Natural killer cell (primary cell): Measurements from ENCODE around the gene SEC22C. TPM values are rescaled to one million over a fixed set of nuclear protein-coding genes. Genes with fewer than 3 reads are reported as not detected.

ENCODE experiments used
- ATAC-seq, 3 donors: fragments of 150-1000 bp in 2 of 3; fragments of 200-7000 bp in 1 of 3; cut with Tn5 transposase; 1 replicate in 1 of 3; 2 replicates in 2 of 3; pipeline ENCODE4 v1.10.0; 2021; ENCODE audit warnings: mild to moderate bottlenecking in 2 of 3, moderate library complexity in 2 of 3
- DNase-seq, 2 donors: peaks; one replicate each; pipeline versions ENCODE4 v3.0.0 to v3.0.0-alpha.2; 2013 to 2021; ENCODE audit warnings: mixed read lengths in 1 of 2
- H3K27ac ChIP-seq: one replicate; pipeline ENCODE4 v1.5.1; 2013; ENCODE audit warnings: mild to moderate bottlenecking, low read length
- H3K27me3 ChIP-seq: one replicate; pipeline ENCODE4 v1.6.1; 2013; ENCODE audit warnings: low read length; ENCODE audit not compliant: control insufficient read depth, insufficient read depth
- H3K36me3 ChIP-seq: one replicate; pipeline ENCODE4 v1.6.1; 2013; ENCODE audit warnings: low read length; ENCODE audit not compliant: control insufficient read depth, insufficient read depth
- H3K4me1 ChIP-seq: one replicate; pipeline ENCODE4 v1.6.1; 2013; ENCODE audit warnings: low read length; ENCODE audit not compliant: control insufficient read depth, insufficient read depth
- H3K4me3 ChIP-seq: one replicate; pipeline ENCODE4 v1.5.1; 2013; ENCODE audit warnings: low read length
- H3K9me3 ChIP-seq: one replicate; pipeline ENCODE4 v1.6.1; 2013; ENCODE audit warnings: low read length; ENCODE audit not compliant: control insufficient read depth, insufficient read depth
- H3K27ac Mint-ChIP-seq, 2 donors: one replicate each; pipeline ENCODE4 v1.8.0; 2022; ENCODE audit warnings: mild to moderate bottlenecking in 2 of 2, mixed read lengths in 2 of 2, moderate library complexity in 1 of 2
- H3K27me3 Mint-ChIP-seq, 2 donors: one replicate each; pipeline ENCODE4 v1.8.0; 2022; ENCODE audit warnings: low read depth in 2 of 2, mixed read lengths in 2 of 2
- H3K36me3 Mint-ChIP-seq: one replicate; pipeline ENCODE4 v1.8.0; 2022; ENCODE audit warnings: mixed read lengths
- H3K4me1 Mint-ChIP-seq, 2 donors: one replicate each; pipeline ENCODE4 v1.8.0; 2022; ENCODE audit warnings: mixed read lengths in 2 of 2
- H3K4me3 Mint-ChIP-seq: one replicate; pipeline ENCODE4 v1.8.0; 2022; ENCODE audit warnings: mild to moderate bottlenecking, moderate library complexity, mixed read lengths
- H3K9me3 Mint-ChIP-seq, 2 donors: one replicate each; pipeline ENCODE4 v1.8.0; 2022; ENCODE audit warnings: mixed read lengths in 2 of 2
- WGBS: methylation state at CpG from one replicate; pipeline ENCODE4 v1.1.7; 2013; ENCODE audit warnings: missing lambda C conversion rate; ENCODE audit not compliant: insufficient coverage; 5-methylcytosine and 5-hydroxymethylcytosine counted together
- intact Hi-C: fragments of 100-400 bp; cut with micrococcal nuclease; formaldehyde crosslinking; loops from one replicate; pipeline ENCODE4 v1.14.2; 2022
- total RNA-seq, 4 donors: library from RNA; stranded (reverse); fragments of 120-200 nt in 1 of 4; gene quantifications; one replicate each; pipeline versions ENCODE4 v1.2.3 to v1.2.4, GENCODE V29; 2013 to 2022
- TF ChIP-seq, protein P1 (sequence below): fragments of 200-600 bp; IDR thresholded peaks from one replicate; pipeline ENCODE4 v1.8.0; 2022; ENCODE audit warnings: antibody characterized with exemption

The SEC22C gene
- total RNA-seq, 3 donors from 2014 or later (not counting 1 experiment from before 2014, with no cell fraction given), result 51.3 to 60.4 (median 55.9) TPM

DNA sequence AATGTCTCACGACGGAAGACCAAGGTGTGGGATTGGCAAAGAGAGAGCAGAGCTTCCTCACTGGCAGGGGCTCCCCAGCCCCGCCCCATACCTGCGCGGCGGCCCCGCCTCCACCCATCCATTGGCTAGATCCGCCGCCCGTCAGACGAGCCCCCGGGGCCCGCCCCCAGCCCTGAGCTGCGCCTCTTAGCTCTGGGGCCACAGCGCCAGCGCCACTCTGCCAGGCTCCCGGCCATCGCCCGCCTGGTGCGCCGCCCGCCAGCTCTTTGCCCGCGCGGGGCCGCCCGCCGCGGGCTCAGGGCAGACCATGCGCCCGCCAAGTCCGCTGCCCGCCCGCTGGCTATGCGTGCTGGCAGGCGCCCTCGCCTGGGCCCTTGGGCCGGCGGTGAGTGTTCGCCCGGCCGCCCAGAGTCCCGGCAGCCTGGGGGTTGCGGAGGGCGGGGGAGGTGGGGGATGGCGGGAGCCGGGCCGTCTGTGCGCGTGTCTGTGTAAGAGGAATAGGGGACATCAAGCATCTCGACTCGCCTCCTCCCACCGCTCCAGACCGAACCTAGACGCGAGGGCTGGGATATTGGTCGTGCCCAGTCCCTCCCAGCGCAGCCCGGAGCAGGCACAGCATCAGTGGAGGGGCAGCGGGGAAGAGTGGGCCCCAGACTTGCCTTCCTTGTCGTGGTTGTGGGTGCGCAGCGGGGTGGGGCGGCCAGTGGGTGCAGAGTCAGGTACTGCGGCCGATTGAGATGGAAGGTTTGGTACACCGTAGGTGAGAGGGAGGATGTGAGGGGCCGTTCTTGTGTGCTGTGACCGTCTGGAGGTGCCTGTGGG lies 79.1 kb downstream of the SEC22C start, which contains the start of gene VIPR1:
TSS of gene VIPR1 (plus strand) at position 215 of the 822 bp plus-strand sequence. CDS start at position 308, 93 bp downstream.
- peak within 1 kb of the TSS; percentile 96 for H3K4me3 Mint-ChIP-seq
- DNase-seq, result peak; percentile 63 to 94
- Histone ChIP-seq H3K36me3 (no peaks in the 10 kb centered on the region), H3K4me1 (peaks cover 27% of the 10 kb centered on the region), H3K27me3 (peaks cover 3% of the 10 kb centered on the region), H3K27ac (no peak within 1 kb of the TSS), H3K4me3 (peak within 1 kb of the TSS; percentile 47), H3K9me3 (no peaks in the 10 kb centered on the region)
- TF ChIP-seq, protein P1, sequence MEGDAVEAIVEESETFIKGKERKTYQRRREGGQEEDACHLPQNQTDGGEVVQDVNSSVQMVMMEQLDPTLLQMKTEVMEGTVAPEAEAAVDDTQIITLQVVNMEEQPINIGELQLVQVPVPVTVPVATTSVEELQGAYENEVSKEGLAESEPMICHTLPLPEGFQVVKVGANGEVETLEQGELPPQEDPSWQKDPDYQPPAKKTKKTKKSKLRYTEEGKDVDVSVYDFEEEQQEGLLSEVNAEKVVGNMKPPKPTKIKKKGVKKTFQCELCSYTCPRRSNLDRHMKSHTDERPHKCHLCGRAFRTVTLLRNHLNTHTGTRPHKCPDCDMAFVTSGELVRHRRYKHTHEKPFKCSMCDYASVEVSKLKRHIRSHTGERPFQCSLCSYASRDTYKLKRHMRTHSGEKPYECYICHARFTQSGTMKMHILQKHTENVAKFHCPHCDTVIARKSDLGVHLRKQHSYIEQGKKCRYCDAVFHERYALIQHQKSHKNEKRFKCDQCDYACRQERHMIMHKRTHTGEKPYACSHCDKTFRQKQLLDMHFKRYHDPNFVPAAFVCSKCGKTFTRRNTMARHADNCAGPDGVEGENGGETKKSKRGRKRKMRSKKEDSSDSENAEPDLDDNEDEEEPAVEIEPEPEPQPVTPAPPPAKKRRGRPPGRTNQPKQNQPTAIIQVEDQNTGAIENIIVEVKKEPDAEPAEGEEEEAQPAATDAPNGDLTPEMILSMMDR, result no peak
- H3K27ac Mint-ChIP-seq, result peak within 1 kb of the TSS in 1 of 2 donors; percentile 62
- peak; percentile 88 to 98 (median 96) for ATAC-seq
- peaks cover 10 to 18% of the 10 kb centered on the region in 2 donors for H3K4me1 Mint-ChIP-seq
- H3K9me3 Mint-ChIP-seq, result no peaks in the 10 kb centered on the region
- H3K36me3 Mint-ChIP-seq, result no peaks in the 10 kb centered on the region
- intact Hi-C loops, result no loop called here
- H3K27me3 Mint-ChIP-seq, result peaks cover 40 to 47% of the 10 kb centered on the region in 2 donors
- 9% methylated on average over 69 of the region's 69 CpGs for WGBS

DNA sequence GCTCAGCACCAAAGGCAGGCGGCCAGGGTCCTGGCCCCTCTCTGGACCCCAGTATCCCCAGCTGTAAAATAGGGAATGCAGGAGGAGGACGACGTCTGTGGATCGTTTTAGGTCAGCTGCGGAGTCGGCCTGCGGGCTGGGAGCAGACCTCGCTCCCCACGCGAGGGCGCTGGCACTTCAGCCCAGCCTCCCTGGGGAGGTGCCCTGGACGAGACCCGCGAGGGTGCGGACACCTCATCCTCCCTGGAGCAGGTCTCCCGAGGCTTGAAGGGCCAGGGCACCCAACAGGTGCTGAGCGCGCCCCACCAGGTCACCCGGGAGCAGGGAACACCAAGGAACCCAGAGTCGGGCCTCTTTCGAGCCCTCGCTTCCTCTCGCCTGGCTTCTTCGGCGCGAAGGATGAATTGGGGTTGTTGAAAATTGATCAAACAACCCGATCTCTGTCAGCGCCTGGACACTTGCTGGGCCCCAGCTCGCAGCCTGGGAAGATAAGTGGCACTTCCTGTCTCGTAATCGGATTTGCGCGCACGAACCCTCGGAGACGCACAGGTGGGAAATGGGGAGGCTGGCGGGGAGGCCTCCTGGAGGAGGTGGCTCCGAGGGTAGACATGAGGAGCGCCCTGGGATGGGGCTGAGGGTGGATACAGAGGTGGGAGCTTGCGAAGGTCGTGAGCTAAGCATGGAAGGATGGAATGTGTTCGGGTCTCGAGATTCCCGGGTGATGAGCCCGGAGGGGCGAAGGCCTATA lies 79.9 kb downstream of the SEC22C start:
- Histone ChIP-seq H3K4me1 (peaks cover 27% of the 10 kb centered on the region), H3K27me3 (peaks cover 3% of the 10 kb centered on the region), H3K4me3 (peak overlapping the region; percentile 47), H3K27ac (no peak overlapping the region), H3K36me3 (no peaks in the 10 kb centered on the region), H3K9me3 (no peaks in the 10 kb centered on the region)
- Mint-ChIP-seq H3K4me3 (peak overlapping the region; percentile 96), H3K36me3 (no peaks in the 10 kb centered on the region), H3K27ac (peak overlapping the region in 1 of 2 donors; percentile 62), H3K9me3 (no peaks in the 10 kb centered on the region), H3K4me1 (peaks cover 10 to 18% of the 10 kb centered on the region in 2 donors), H3K27me3 (peaks cover 39 to 40% of the 10 kb centered on the region in 2 donors)
- DNase-seq (peak; percentile 17 to 79), ATAC-seq (peak; percentile 22 to 34 (median 31))
- intact Hi-C loops, result no loop called here
- 1% methylated on average over 46 of the region's 46 CpGs for WGBS
- TF ChIP-seq, protein P1, result no peak

DNA sequence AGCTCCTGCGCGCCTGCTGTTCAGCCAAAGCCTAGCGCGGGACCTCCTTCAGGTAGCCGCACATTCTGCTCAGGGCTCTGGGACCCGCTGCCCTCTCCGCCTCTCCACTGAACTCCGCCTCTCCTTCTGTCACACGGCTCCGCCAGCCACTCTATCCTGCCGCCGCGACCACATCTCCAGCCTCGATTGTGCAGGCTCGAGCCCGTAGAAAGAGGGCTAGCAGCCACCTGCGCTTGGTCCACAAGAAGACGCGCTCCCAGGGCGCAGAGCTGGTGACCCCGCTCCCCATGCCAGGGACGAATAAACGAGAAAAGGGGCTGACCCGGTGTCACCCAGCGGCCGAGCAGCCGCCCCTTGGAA lies 80.5 kb downstream of the SEC22C start:
- peaks cover 39 to 40% of the 10 kb centered on the region in 2 donors for H3K27me3 Mint-ChIP-seq
- H3K27ac Mint-ChIP-seq, result no peak overlapping the region
- intact Hi-C loops, result no loop called here
- ATAC-seq (no peak), DNase-seq (no peak)
- peaks cover 27% of the 10 kb centered on the region for H3K4me1 ChIP-seq
- WGBS, result 10% methylated on average over 27 of the region's 27 CpGs
- peak overlapping the region; percentile 96 for H3K4me3 Mint-ChIP-seq
- H3K4me1 Mint-ChIP-seq, result peaks cover 10 to 18% of the 10 kb centered on the region in 2 donors
- H3K9me3 ChIP-seq, result no peaks in the 10 kb centered on the region
- H3K36me3 Mint-ChIP-seq, result no peaks in the 10 kb centered on the region
- peak overlapping the region; percentile 47 for H3K4me3 ChIP-seq
- no peaks in the 10 kb centered on the region for H3K9me3 Mint-ChIP-seq
- H3K27me3 ChIP-seq, result peaks cover 3% of the 10 kb centered on the region
- TF ChIP-seq, protein P1, result no peak
- no peak overlapping the region for H3K27ac ChIP-seq
- no peaks in the 10 kb centered on the region for H3K36me3 ChIP-seq
